SK-N-SH (cell line): ENCODE results near the gene TFAP2A. TPM values are rescaled to one million over a fixed set of nuclear protein-coding genes. Genes with fewer than 3 reads are reported as not detected.

ENCODE experiments used
- CTCF ChIA-PET: fragments of 300-600, 350-600 bp; formaldehyde crosslinking; extraction: SDS; loops from one replicate; lab custom pipeline; 2021; lab: Yijun Ruan, JAX
- POLR2A ChIA-PET: fragments of 350-600 bp; sonication (Branson Sonifier 250); formaldehyde crosslinking; extraction: SDS; loops from one replicate; lab custom pipeline; 2020; ENCODE audit warnings: antibody characterized with exemption, inconsistent platforms; lab: Yijun Ruan, JAX
- DNase-seq: peaks from one replicate; pipeline ENCODE4 v3.0.0; 2012
- H2AFZ ChIP-seq: fragments of 200-600 bp; sonication (generic); 2 replicates; pipeline ENCODE4 v1.8.1; 2016; ENCODE audit warnings: antibody characterized with exemption, mild to moderate bottlenecking, low read depth
- H3F3A ChIP-seq: fragments of 200-600 bp; sonication (generic); replicated peaks from 2 replicates; pipeline ENCODE3; 2016; ENCODE audit warnings: antibody characterized with exemption, mild to moderate bottlenecking; ENCODE audit not compliant: insufficient read depth
- H3K27ac ChIP-seq, 2 experiments: fragments of 200-500 bp in 1 of 2; fragments of 200-600 bp in 1 of 2; sonication (Bioruptor generic) in 1 of 2; sonication (generic), shearing (Covaris generic) in 1 of 2; 2 replicates each; pipeline versions ENCODE4 v1.5.1 to v1.6.1; 2014 to 2016; ENCODE audit warnings: low read depth in 2 of 2, inconsistent platforms in 1 of 2, low read length in 1 of 2, mild to moderate bottlenecking in 1 of 2, mixed read lengths in 1 of 2
- H3K27me3 ChIP-seq: fragments of 200-600 bp; sonication (generic), shearing (Covaris generic); 2 replicates; pipeline ENCODE4 v1.6.1; 2016; ENCODE audit warnings: mixed run types; ENCODE audit not compliant: insufficient read depth
- H3K36me3 ChIP-seq, 2 experiments: fragments of 200-500 bp in 1 of 2; fragments of 200-600 bp in 1 of 2; sonication (Bioruptor generic) in 1 of 2; sonication (generic) in 1 of 2; replicated peaks in 1 of 2; 2 replicates each; pipeline versions ENCODE3 to v1.5.1; 2014 to 2016; ENCODE audit warnings: low read length in 1 of 2, mild to moderate bottlenecking in 1 of 2; ENCODE audit not compliant: insufficient read depth in 2 of 2, control insufficient read depth in 1 of 2
- H3K4me1 ChIP-seq, 2 experiments: fragments of 200-500 bp in 1 of 2; fragments of 200-600 bp in 1 of 2; sonication (Bioruptor generic) in 1 of 2; sonication (generic), shearing (Covaris generic) in 1 of 2; 2 replicates each; pipeline versions ENCODE4 v1.5.1 to v1.6.1; 2014 to 2016; ENCODE audit warnings: low read depth in 1 of 2, low read length in 1 of 2, mixed run types in 1 of 2; ENCODE audit not compliant: insufficient read depth in 2 of 2, control insufficient read depth in 1 of 2
- H3K4me2 ChIP-seq: fragments of 200-600 bp; sonication (generic), shearing (Covaris generic); 2 replicates; pipeline ENCODE4 v1.6.1; 2017; ENCODE audit warnings: mixed run types
- H3K4me3 ChIP-seq, 2 experiments: fragments of 200-500 bp in 1 of 2; fragments of 200-600 bp in 1 of 2; sonication (Bioruptor generic) in 1 of 2; sonication (generic), shearing (Covaris generic) in 1 of 2; 2 replicates each; pipeline versions ENCODE4 v1.5.1 to v1.8.1; 2014 to 2016; ENCODE audit warnings: low read depth in 2 of 2, inconsistent platforms in 1 of 2, low read length in 1 of 2, mild to moderate bottlenecking in 1 of 2, mixed read lengths in 1 of 2, moderate library complexity in 1 of 2
- H3K79me2 ChIP-seq: fragments of 200-600 bp; sonication (generic); 2 replicates; pipeline ENCODE4 v1.8.1; 2017; ENCODE audit warnings: mild to moderate bottlenecking; ENCODE audit not compliant: insufficient read depth
- H3K9ac ChIP-seq: fragments of 200-600 bp; sonication (generic); 2 replicates; pipeline ENCODE4 v1.6.1; 2017; ENCODE audit warnings: mixed run types
- H3K9me2 ChIP-seq: fragments of 200-600 bp; sonication (generic); 2 replicates; pipeline ENCODE4 v1.6.1; 2017; ENCODE audit warnings: mixed run types
- H3K9me3 ChIP-seq: fragments of 200-600 bp; sonication (generic); 2 replicates; pipeline ENCODE4 v1.6.1; 2017; ENCODE audit warnings: mixed run types, mild to moderate bottlenecking, moderate library complexity
- H4K20me1 ChIP-seq: fragments of 200-600 bp; sonication (generic); 2 replicates; pipeline ENCODE4 v1.6.1; 2017; ENCODE audit warnings: mild to moderate bottlenecking, mixed run types; ENCODE audit not compliant: insufficient read depth
- CHD2 ChIP-seq: fragments of 150-350 bp; IDR thresholded peaks from 2 replicates; pipeline ENCODE4 v1.6.1; 2018; ENCODE audit warnings: low read length; ENCODE audit not compliant: partially characterized antibody
- EP300 ChIP-seq, 2 experiments: IDR thresholded peaks; 2 replicates each; pipeline versions ENCODE4 v1.4.0 to v1.6.1; 2012; ENCODE audit warnings: borderline replicate concordance in 1 of 2, low read depth in 1 of 2, low read length in 1 of 2
- EZH2phosphoT487 ChIP-seq: fragments of 200-600 bp; sonication (generic); IDR thresholded peaks from 2 replicates; pipeline ENCODE4 v1.6.1; 2017; ENCODE audit warnings: low read depth, mixed run types, mild to moderate bottlenecking, antibody characterized with exemption, moderate library complexity, borderline replicate concordance
- FOXJ3 ChIP-seq: sonication (generic); formaldehyde crosslinking; IDR thresholded peaks from 2 replicates; pipeline ENCODE4 v1.5.1; 2020; ENCODE audit warnings: mild to moderate bottlenecking, missing genetic modification reagents
- FOXM1 ChIP-seq: IDR thresholded peaks from 2 replicates; pipeline ENCODE4 v1.4.0; 2012; ENCODE audit warnings: low read depth, mild to moderate bottlenecking
- JUND ChIP-seq: IDR thresholded peaks from 2 replicates; pipeline ENCODE4 v1.4.0; 2012
- MAX ChIP-seq: IDR thresholded peaks from 2 replicates; pipeline ENCODE4 v1.4.0; 2012; ENCODE audit warnings: low read depth
- MXI1 ChIP-seq: IDR thresholded peaks from 2 replicates; pipeline ENCODE4 v1.6.1; 2012; ENCODE audit warnings: mild to moderate bottlenecking, low read depth, low read length, improper control_type of control experiment
- NFIC ChIP-seq: IDR thresholded peaks from 2 replicates; pipeline ENCODE4 v1.4.0; 2012; ENCODE audit warnings: borderline replicate concordance
- NRF1 ChIP-seq: IDR thresholded peaks from 2 replicates; pipeline ENCODE4 v1.6.1; 2012; ENCODE audit warnings: low read depth, mild to moderate bottlenecking, low read length
- POLR2AphosphoS5 ChIP-seq: IDR thresholded peaks from 2 replicates; pipeline ENCODE4 v1.6.1; 2012; ENCODE audit warnings: low read depth, low read length
- REST ChIP-seq: IDR thresholded peaks from 2 replicates; pipeline ENCODE4 v1.6.1; 2012; ENCODE audit warnings: mild to moderate bottlenecking, low read depth, low read length, moderate library complexity
- RXRA ChIP-seq: IDR thresholded peaks from 2 replicates; pipeline ENCODE4 v1.4.0; 2012; ENCODE audit warnings: low read depth, mild to moderate bottlenecking, borderline replicate concordance
- TCF12 ChIP-seq: IDR thresholded peaks from 2 replicates; pipeline ENCODE4 v1.4.0; 2012
- USF2 ChIP-seq: fragments of 150-350 bp; IDR thresholded peaks from 2 replicates; pipeline ENCODE4 v1.6.1; 2017; ENCODE audit warnings: antibody characterized with exemption, low read length, low read depth, borderline replicate concordance
- WGBS: methylation state at CpG from one replicate; pipeline ENCODE4 v1.1.6; 2017; ENCODE audit warnings: low lambda C conversion rate; 5-methylcytosine and 5-hydroxymethylcytosine counted together
- polyA plus RNA-seq, 3 experiments: library from polyadenylated mRNA; depleted of rRNA; stranded (reverse); fragments of >200 nt; gene quantifications; 2 replicates each; pipeline ENCODE4 v1.2.3, GENCODE V29; 2012
- TF ChIP-seq, protein P1 (sequence below): fragments of 150-350 bp; IDR thresholded peaks from 2 replicates; pipeline ENCODE4 v1.6.1; 2016; ENCODE audit warnings: mild to moderate bottlenecking, low read depth, low read length
- TF ChIP-seq, protein P2 (sequence below): IDR thresholded peaks from 2 replicates; pipeline ENCODE4 v1.4.0; 2012; ENCODE audit warnings: low read depth, borderline replicate concordance

The TFAP2A gene
- polyA plus RNA-seq, 1 of the 3 experiments (the other 2 are of a cell fraction) = 0.07 TPM

DNA sequence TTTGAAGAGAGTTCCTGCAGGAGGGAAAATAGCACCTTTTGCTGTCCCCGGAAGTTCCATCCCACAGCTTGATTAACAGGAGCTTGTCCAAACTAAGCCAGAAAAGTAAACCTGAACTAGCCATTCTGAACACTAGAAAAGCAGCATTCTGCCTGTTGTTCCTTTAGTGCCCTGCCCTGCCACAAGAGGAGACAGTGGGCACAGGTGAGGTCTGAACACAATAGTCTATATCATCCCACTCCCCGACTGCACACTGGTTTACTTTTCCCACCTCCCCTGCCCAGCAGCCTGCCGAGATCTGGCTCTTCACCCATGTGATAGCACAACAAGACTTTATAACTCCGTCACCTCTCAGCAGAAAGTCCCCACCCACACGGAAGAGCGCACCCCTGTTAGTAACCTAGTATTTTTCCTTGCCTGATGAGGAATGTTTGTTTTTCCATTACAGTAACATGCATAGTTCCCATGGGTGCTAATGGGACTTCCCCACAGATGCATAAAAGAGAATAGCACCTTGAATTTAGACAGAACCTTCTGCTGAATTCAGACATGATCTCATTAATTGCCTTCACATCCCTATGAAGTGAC lies 59.7 kb downstream of the TFAP2A start:
- no peaks in the 10 kb centered on the region for H3K4me1 ChIP-seq
- no peak overlapping the region for H3K9ac ChIP-seq
- no peaks in the 10 kb centered on the region for H3K36me3 ChIP-seq
- 24% methylated on average over 6 of the region's 6 CpGs for WGBS
- H3K79me2 ChIP-seq = no peaks in the 10 kb centered on the region
- H3K4me3 ChIP-seq = no peak overlapping the region
- no peaks in the 10 kb centered on the region for H3F3A ChIP-seq
- H2AFZ ChIP-seq = no peak overlapping the region
- H3K9me3 ChIP-seq = no peaks in the 10 kb centered on the region
- ChIA-PET CTCF (no interaction called here), POLR2A (no interaction called here)
- H3K4me2 ChIP-seq = no peak overlapping the region
- H3K27ac ChIP-seq = no peak overlapping the region
- H4K20me1 ChIP-seq = no peaks in the 10 kb centered on the region
- DNase-seq = no peak
- no peaks in the 10 kb centered on the region for H3K9me2 ChIP-seq
- peaks cover 32% of the 10 kb centered on the region for H3K27me3 ChIP-seq
- no peak for TF ChIP-seq REST
- no peak for TF ChIP-seq FOXJ3 (CRISPR knock-in tag)
- TF ChIP-seq MXI1 = no peak

GRCh38 chr6:10351791-10352190 lies 63.1 kb downstream of the TFAP2A start:
- H3K4me2 ChIP-seq = no peak overlapping the region
- H3K79me2 ChIP-seq = no peaks in the 10 kb centered on the region
- ChIA-PET CTCF (no interaction called here), POLR2A (no interaction called here)
- no peaks in the 10 kb centered on the region for H3K9me2 ChIP-seq
- H3K4me3 ChIP-seq = no peak overlapping the region
- no peaks in the 10 kb centered on the region for H3K9me3 ChIP-seq
- peaks cover 33% of the 10 kb centered on the region; the same call in 1 of the 2 replicates for H3K27me3 ChIP-seq
- H3F3A ChIP-seq = no peaks in the 10 kb centered on the region
- no peak overlapping the region for H3K27ac ChIP-seq
- no peak for DNase-seq
- H3K36me3 ChIP-seq = no peaks in the 10 kb centered on the region
- no peak overlapping the region for H3K9ac ChIP-seq
- H4K20me1 ChIP-seq = no peaks in the 10 kb centered on the region
- no peaks in the 10 kb centered on the region for H3K4me1 ChIP-seq
- 9% methylated on average over 11 of the region's 12 CpGs for WGBS
- no peak overlapping the region for H2AFZ ChIP-seq
- TF ChIP-seq RXRA (no peak), JUND (no peak), TCF12 (no peak), NFIC (no peak), POLR2AphosphoS5 (no peak), EP300 (IDR thresholded peaks at IDR 0.05; ENCODE audit: borderline replicate concordance in 1 of 2, low read depth in 1 of 2, low read length in 1 of 2) (no peak), USF2 (no peak), NRF1 (no peak), CHD2 (no peak), EZH2phosphoT487 (no peak), MAX (no peak), FOXM1 (no peak), REST (no peak)
- TF ChIP-seq, protein P1, sequence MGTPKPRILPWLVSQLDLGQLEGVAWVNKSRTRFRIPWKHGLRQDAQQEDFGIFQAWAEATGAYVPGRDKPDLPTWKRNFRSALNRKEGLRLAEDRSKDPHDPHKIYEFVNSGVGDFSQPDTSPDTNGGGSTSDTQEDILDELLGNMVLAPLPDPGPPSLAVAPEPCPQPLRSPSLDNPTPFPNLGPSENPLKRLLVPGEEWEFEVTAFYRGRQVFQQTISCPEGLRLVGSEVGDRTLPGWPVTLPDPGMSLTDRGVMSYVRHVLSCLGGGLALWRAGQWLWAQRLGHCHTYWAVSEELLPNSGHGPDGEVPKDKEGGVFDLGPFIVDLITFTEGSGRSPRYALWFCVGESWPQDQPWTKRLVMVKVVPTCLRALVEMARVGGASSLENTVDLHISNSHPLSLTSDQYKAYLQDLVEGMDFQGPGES = no peak
- TF ChIP-seq, protein P2, sequence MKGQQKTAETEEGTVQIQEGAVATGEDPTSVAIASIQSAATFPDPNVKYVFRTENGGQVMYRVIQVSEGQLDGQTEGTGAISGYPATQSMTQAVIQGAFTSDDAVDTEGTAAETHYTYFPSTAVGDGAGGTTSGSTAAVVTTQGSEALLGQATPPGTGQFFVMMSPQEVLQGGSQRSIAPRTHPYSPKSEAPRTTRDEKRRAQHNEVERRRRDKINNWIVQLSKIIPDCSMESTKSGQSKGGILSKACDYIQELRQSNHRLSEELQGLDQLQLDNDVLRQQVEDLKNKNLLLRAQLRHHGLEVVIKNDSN = no peak
